HCT116 (cell line): ENCODE measurements around the gene PRKN. TPM values are rescaled to one million over a fixed set of nuclear protein-coding genes. Genes with fewer than 3 reads are reported as not detected.

Experiments
- ATAC-seq: fragments of 200-7000 bp; cut with Tn5 transposase; 2 replicates; pipeline ENCODE4 v1.9.1; 2020; ENCODE audit warnings: mild to moderate bottlenecking, moderate library complexity
- BruUV-seq: library from RNA; stranded (reverse); fragments of 400-500 nt; replicated peaks from 2 replicates; lab custom pipeline; 2021; lab: Mats Ljungman, UMichigan
- CTCF ChIA-PET: fragments of 300-600 bp; sonication (Branson Sonifier 250); formaldehyde crosslinking; loops from one replicate; lab custom pipeline; 2021; ENCODE audit warnings: antibody characterized with exemption; lab: Charles Lee
- POLR2A ChIA-PET: fragments of 300-600, 350-600 bp; sonication (Branson Sonifier 250); formaldehyde crosslinking; loops from one replicate; lab custom pipeline; 2021; ENCODE audit warnings: antibody characterized with exemption; lab: Charles Lee
- RAD21 ChIA-PET, 2 experiments: fragments of 300-600 bp; sonication (Branson Sonifier 250); formaldehyde crosslinking; loops; one replicate each; lab custom pipeline; 2023; ENCODE audit warnings: low total read pairs in 2 of 2; ENCODE audit not compliant: uncharacterized antibody in 2 of 2, unreplicated experiment in 2 of 2, low non-redundant PET in 1 of 2; lab: Charles Lee
- DNase-seq: peaks from one replicate; pipeline ENCODE4 v3.0.0-alpha.2; 2010; ENCODE audit warnings: low read depth, low spot score
- H2AFZ ChIP-seq: fragments of 200-600 bp; shearing (Covaris generic), sonication (generic); 2 replicates; pipeline ENCODE4 v1.6.1; 2017; ENCODE audit warnings: low read depth, mixed run types, mixed read lengths, antibody characterized with exemption, low read length; ENCODE audit not compliant: poor library complexity, severe bottlenecking
- H3K27ac ChIP-seq: 2 replicates; pipeline ENCODE4 v1.5.1; 2012; ENCODE audit warnings: low read depth, low read length
- H3K27me3 ChIP-seq: fragments of 200-600 bp; sonication (generic); 2 replicates; pipeline ENCODE4 v1.6.1; 2016; ENCODE audit warnings: mixed run types, low read length, mixed read lengths; ENCODE audit not compliant: insufficient read depth
- H3K36me3 ChIP-seq, 2 experiments: fragments of 200-500 bp in 1 of 2; fragments of 200-600 bp in 1 of 2; sonication (Bioruptor generic) in 1 of 2; sonication (generic) in 1 of 2; 2 replicates each; pipeline versions ENCODE4 v1.5.1 to v1.6.1; 2014 to 2016; ENCODE audit warnings: low read length in 2 of 2, inconsistent platforms in 1 of 2, mixed read lengths in 1 of 2, mixed run types in 1 of 2; ENCODE audit not compliant: insufficient read depth in 2 of 2, control insufficient read depth in 1 of 2
- H3K4me1 ChIP-seq, 2 experiments: fragments of 200-600 bp in 1 of 2; sonication (generic) in 1 of 2; 2 replicates each; pipeline versions ENCODE4 v1.5.1 to v1.6.1; 2012 to 2017; ENCODE audit warnings: low read length in 2 of 2, inconsistent platforms in 1 of 2, mild to moderate bottlenecking in 1 of 2, mixed read lengths in 1 of 2, mixed run types in 1 of 2, moderate library complexity in 1 of 2; ENCODE audit not compliant: insufficient read depth in 2 of 2, control insufficient read depth in 1 of 2
- H3K4me2 ChIP-seq: fragments of 200-600 bp; sonication (generic); 2 replicates; pipeline ENCODE4 v1.6.1; 2017; ENCODE audit warnings: mixed run types, low read length, mixed read lengths
- H3K4me3 ChIP-seq, 2 experiments: fragments of 200-600 bp in 1 of 2; sonication (generic) in 1 of 2; replicated peaks in 1 of 2; 2 replicates each; pipeline ENCODE4 v1.5.1; 2011 to 2016; ENCODE audit warnings: low read length in 2 of 2, control low read depth in 1 of 2, low read depth in 1 of 2, mild to moderate bottlenecking in 1 of 2, mixed read lengths in 1 of 2, mixed run types in 1 of 2
- H3K79me2 ChIP-seq: fragments of 200-600 bp; sonication (generic); 2 replicates; pipeline ENCODE4 v1.6.1; 2017; ENCODE audit warnings: mild to moderate bottlenecking, mixed run types, low read length, moderate library complexity, mixed read lengths; ENCODE audit not compliant: insufficient read depth
- H3K9ac ChIP-seq: fragments of 200-600 bp; sonication (generic); 2 replicates; pipeline ENCODE4 v1.6.1; 2016; ENCODE audit warnings: low read length, mixed read lengths
- H3K9me2 ChIP-seq: fragments of 200-600 bp; sonication (generic), shearing (Covaris generic); 2 replicates; pipeline ENCODE4 v1.6.1; 2017; ENCODE audit warnings: mixed run types, mild to moderate bottlenecking, moderate library complexity; ENCODE audit not compliant: insufficient read depth
- H3K9me3 ChIP-seq, 2 experiments: fragments of 200-500 bp in 1 of 2; fragments of 200-600 bp in 1 of 2; sonication (Bioruptor generic) in 1 of 2; sonication (generic) in 1 of 2; 2 replicates each; pipeline ENCODE4 v1.6.1; 2014 to 2017; ENCODE audit warnings: low read length in 2 of 2, mixed read lengths in 2 of 2, inconsistent platforms in 1 of 2, low read depth in 1 of 2, mild to moderate bottlenecking in 1 of 2, mixed run types in 1 of 2, moderate library complexity in 1 of 2; ENCODE audit not compliant: control insufficient read depth in 1 of 2, insufficient read depth in 1 of 2
- H4K20me1 ChIP-seq: fragments of 200-600 bp; sonication (generic), shearing (Covaris generic); 2 replicates; pipeline ENCODE4 v1.6.1; 2017; ENCODE audit warnings: mixed run types, mild to moderate bottlenecking, moderate library complexity; ENCODE audit not compliant: insufficient read depth
- CBX3 ChIP-seq: IDR thresholded peaks from 2 replicates; pipeline ENCODE4 v1.6.1; 2012; ENCODE audit warnings: low read depth
- CEBPB ChIP-seq: IDR thresholded peaks from 2 replicates; pipeline ENCODE4 v1.6.1; 2012; ENCODE audit warnings: low read depth
- EGR1 ChIP-seq: IDR thresholded peaks from 2 replicates; pipeline ENCODE4 v1.6.1; 2012; ENCODE audit warnings: low read depth
- ELF1 ChIP-seq: IDR thresholded peaks from 2 replicates; pipeline ENCODE4 v1.6.1; 2012; ENCODE audit warnings: low read depth, borderline replicate concordance
- FOSL1 ChIP-seq: IDR thresholded peaks from 2 replicates; pipeline ENCODE4 v1.6.1; 2012; ENCODE audit warnings: low read depth
- POLR2A ChIP-seq: IDR thresholded peaks from 2 replicates; pipeline ENCODE4 v1.7.0; 2011; ENCODE audit warnings: borderline replicate concordance; ENCODE audit not compliant: insufficient read depth, insufficient read length; ENCODE audit errors: extremely low read depth
- POLR2AphosphoS5 ChIP-seq: IDR thresholded peaks from 2 replicates; pipeline ENCODE4 v1.6.1; 2011; ENCODE audit warnings: mild to moderate bottlenecking, low read depth, low read length, moderate library complexity
- RAD21 ChIP-seq: IDR thresholded peaks from 2 replicates; pipeline ENCODE4 v1.6.1; 2012; ENCODE audit warnings: low read depth, mild to moderate bottlenecking
- SIN3A ChIP-seq: IDR thresholded peaks from 2 replicates; pipeline ENCODE4 v1.6.1; 2012; ENCODE audit warnings: low read depth
- SP1 ChIP-seq: IDR thresholded peaks from 2 replicates; pipeline ENCODE4 v1.6.1; 2012; ENCODE audit warnings: low read depth
- SRF ChIP-seq: IDR thresholded peaks from 2 replicates; pipeline ENCODE4 v1.6.1; 2012; ENCODE audit warnings: low read depth
- YY1 ChIP-seq: IDR thresholded peaks from 2 replicates; pipeline ENCODE4 v1.6.1; 2011; ENCODE audit warnings: low read length, low read depth, moderate library complexity, mild to moderate bottlenecking; ENCODE audit not compliant: insufficient replicate concordance; ENCODE audit errors: extremely low read depth
- ZFX ChIP-seq: fragments of 450-650 bp; IDR thresholded peaks from 2 replicates; pipeline ENCODE4 v1.6.1; 2017
- ZNF274 ChIP-seq: fragments of 200-500 bp; sonication (Bioruptor generic); IDR thresholded peaks from 2 replicates; pipeline ENCODE4 v1.6.1; 2014; ENCODE audit warnings: mild to moderate bottlenecking, low read depth, low read length, inconsistent platforms
- intact Hi-C: fragments of 100-400 bp; cut with micrococcal nuclease; formaldehyde crosslinking; loops from 2 replicates; pipeline ENCODE4 v1.10.0; 2022
- total RNA-seq: library from RNA; stranded (reverse); gene quantifications from one replicate; pipeline ENCODE4 v1.2.1, GENCODE V29; 2021; ENCODE audit not compliant: unreplicated experiment
- TF ChIP-seq, protein P1 (sequence below): IDR thresholded peaks from 2 replicates; pipeline ENCODE4 v1.6.1; 2012
- TF ChIP-seq, protein P2 (sequence below), 3 experiments: fragments of 200-600 bp in 1 of 3; sonication (generic) in 1 of 3; IDR thresholded peaks in 2 of 3; conservative IDR thresholded peaks in 1 of 3; 2 replicates each; pipeline ENCODE4 v1.5.1; 2012 to 2017; ENCODE audit warnings: low read depth in 2 of 3, low read length in 2 of 3, antibody characterized with exemption in 1 of 3, borderline replicate concordance in 1 of 3, control low read depth in 1 of 3, mild to moderate bottlenecking in 1 of 3, mixed read lengths in 1 of 3, mixed run types in 1 of 3, moderate library complexity in 1 of 3; ENCODE audit not compliant: insufficient read depth in 1 of 3

Gene PRKN
- total RNA-seq, 1 experiment from 2014 or later, result 2.6 TPM

DNA sequence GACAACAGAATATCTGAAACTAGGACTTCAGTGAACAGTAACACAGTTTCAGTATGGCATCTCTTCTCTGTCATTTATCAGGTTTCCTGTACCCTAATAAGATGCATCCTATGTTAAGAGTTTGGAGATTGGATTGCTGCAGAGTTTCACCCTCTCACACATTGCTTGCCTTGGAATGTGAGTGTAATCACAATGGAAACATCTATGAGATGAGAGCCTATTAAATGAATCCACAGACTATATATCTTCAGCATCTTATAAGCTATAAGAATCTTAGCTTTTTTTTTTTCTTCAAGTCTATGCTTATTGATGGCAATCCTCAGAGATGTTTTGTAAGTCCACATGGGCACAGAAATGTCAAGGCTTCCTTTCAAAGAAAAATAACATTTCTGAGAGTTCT lies 292.5 kb downstream of the PRKN start:
- H3K79me2 ChIP-seq, result no peaks in the 10 kb centered on the region
- BruUV-seq, result no TSS peak

More for the DNA sequence above, 292.5 kb downstream of the PRKN start:
- Histone ChIP-seq H3K4me2 (no peak overlapping the region), H4K20me1 (no peaks in the 10 kb centered on the region), H3K9ac (no peak overlapping the region), H3K9me3 (0 out of 4 replicates have a peak, but pooled peaks cover 0 to 5% of the 10 kb centered on the region in 2 experiments), H2AFZ (no peak overlapping the region), H3K36me3 (no peaks in the 10 kb centered on the region), H3K9me2 (no peaks in the 10 kb centered on the region), H3K4me3 (no peak overlapping the region), H3K27me3 (no peaks in the 10 kb centered on the region), H3K27ac (no peak overlapping the region), H3K4me1 (no peaks in the 10 kb centered on the region)
- ChIA-PET RAD21 (no interaction called here), CTCF (no interaction called here), POLR2A (no interaction called here)
- no peak for ATAC-seq
- TF ChIP-seq CEBPB (no peak), SRF (no peak), ELF1 (no peak), CBX3 (no peak), SP1 (no peak), RAD21 (no peak), YY1 (no peak), POLR2A (no peak), POLR2AphosphoS5 (no peak), EGR1 (no peak), ZNF274 (no peak), SIN3A (no peak), ZFX (no peak), FOSL1 (no peak)
- TF ChIP-seq, protein P1, sequence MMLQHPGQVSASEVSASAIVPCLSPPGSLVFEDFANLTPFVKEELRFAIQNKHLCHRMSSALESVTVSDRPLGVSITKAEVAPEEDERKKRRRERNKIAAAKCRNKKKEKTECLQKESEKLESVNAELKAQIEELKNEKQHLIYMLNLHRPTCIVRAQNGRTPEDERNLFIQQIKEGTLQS, result no peak
- TF ChIP-seq, protein P2, sequence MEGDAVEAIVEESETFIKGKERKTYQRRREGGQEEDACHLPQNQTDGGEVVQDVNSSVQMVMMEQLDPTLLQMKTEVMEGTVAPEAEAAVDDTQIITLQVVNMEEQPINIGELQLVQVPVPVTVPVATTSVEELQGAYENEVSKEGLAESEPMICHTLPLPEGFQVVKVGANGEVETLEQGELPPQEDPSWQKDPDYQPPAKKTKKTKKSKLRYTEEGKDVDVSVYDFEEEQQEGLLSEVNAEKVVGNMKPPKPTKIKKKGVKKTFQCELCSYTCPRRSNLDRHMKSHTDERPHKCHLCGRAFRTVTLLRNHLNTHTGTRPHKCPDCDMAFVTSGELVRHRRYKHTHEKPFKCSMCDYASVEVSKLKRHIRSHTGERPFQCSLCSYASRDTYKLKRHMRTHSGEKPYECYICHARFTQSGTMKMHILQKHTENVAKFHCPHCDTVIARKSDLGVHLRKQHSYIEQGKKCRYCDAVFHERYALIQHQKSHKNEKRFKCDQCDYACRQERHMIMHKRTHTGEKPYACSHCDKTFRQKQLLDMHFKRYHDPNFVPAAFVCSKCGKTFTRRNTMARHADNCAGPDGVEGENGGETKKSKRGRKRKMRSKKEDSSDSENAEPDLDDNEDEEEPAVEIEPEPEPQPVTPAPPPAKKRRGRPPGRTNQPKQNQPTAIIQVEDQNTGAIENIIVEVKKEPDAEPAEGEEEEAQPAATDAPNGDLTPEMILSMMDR (IDR thresholded peaks at IDR 0.05 in 2 of 3, conservative IDR thresholded peaks at IDR 0.05 in 1 of 3; ENCODE audit: borderline replicate concordance in 1 of 3, insufficient read depth in 1 of 3, low read depth in 2 of 3, low read length in 2 of 3), result no peak
- no peak for DNase-seq
- intact Hi-C loops, result no loop called here
